Upper lobe of left lung (tissue), 6 donors: ENCODE results near the gene HERPUD2. TPM values are rescaled to one million over a fixed set of nuclear protein-coding genes. Genes with fewer than 3 reads are reported as not detected.

Experiments
- ATAC-seq, 2 donors: fragments of 200-7000 bp; cut with Tn5 transposase; one replicate each; pipeline ENCODE4 v1.9.1; 2022; ENCODE audit warnings: mild to moderate bottlenecking in 2 of 2, moderate library complexity in 2 of 2; ENCODE audit not compliant: low FRiP score in 2 of 2
- DNase-seq, 2 donors: peaks; one replicate each; pipeline ENCODE4 v3.0.0-alpha.2; 2019 to 2020
- H3K27ac ChIP-seq, 4 donors: fragments of 200-600 bp; sonication (generic); one replicate each; pipeline ENCODE4 v1.5.1; 2016 to 2019
- H3K27me3 ChIP-seq, 4 donors: fragments of 200-600 bp; sonication (generic); one replicate each; pipeline ENCODE4 v1.5.1; 2017 to 2019
- H3K36me3 ChIP-seq, 4 donors: fragments of 200-600 bp; sonication (generic); one replicate each; pipeline ENCODE4 v1.5.1; 2016 to 2019
- H3K4me1 ChIP-seq, 4 donors: fragments of 200-600 bp; sonication (generic); one replicate each; pipeline ENCODE4 v1.5.1; 2018 to 2019
- H3K4me3 ChIP-seq, 4 donors: fragments of 200-600 bp; sonication (generic); one replicate each; pipeline ENCODE4 v1.5.1; 2017 to 2019; ENCODE audit warnings: mild to moderate bottlenecking in 2 of 4, moderate library complexity in 1 of 4
- H3K9me3 ChIP-seq, 4 donors: fragments of 200-600 bp; sonication (generic); one replicate each; pipeline ENCODE4 v1.5.1; 2018 to 2019
- CTCF ChIP-seq, 6 experiments: fragments of 450-650 bp in 4 of 6; fragments of 200-600 bp in 2 of 6; sonication (generic) in 2 of 6; IDR thresholded peaks; one replicate each; pipeline ENCODE4 v1.5.1; 2016 to 2019; ENCODE audit warnings: antibody characterized with exemption in 6 of 6
- EP300 ChIP-seq, 4 donors: sonication (generic); formaldehyde crosslinking; IDR thresholded peaks; one replicate each; pipeline ENCODE4 v1.5.1; 2017; ENCODE audit warnings: antibody characterized with exemption in 4 of 4, control low read depth in 2 of 4
- POLR2A ChIP-seq, 4 donors: fragments of 450-650 bp; IDR thresholded peaks; one replicate each; pipeline ENCODE4 v1.5.1; 2016 to 2017; ENCODE audit warnings: antibody characterized with exemption in 4 of 4, mild to moderate bottlenecking in 2 of 4
- POLR2AphosphoS5 ChIP-seq, 2 donors: sonication (generic); formaldehyde crosslinking; IDR thresholded peaks; one replicate each; pipeline ENCODE4 v1.5.1; 2017; ENCODE audit warnings: antibody characterized with exemption in 2 of 2
- WGBS, 2 donors: methylation state at CpG; one replicate each; pipeline ENCODE4 v1.1.5; 2017 to 2018; 5-methylcytosine and 5-hydroxymethylcytosine counted together
- total RNA-seq, 6 donors: library from RNA; depleted of rRNA in 4 of 6; stranded (reverse); fragments of >200 nt in 4 of 6; gene quantifications; one replicate each; pipeline versions ENCODE4 v1.1.0 to v1.2.1, GENCODE V29; 2016 to 2021
- donor health status: DM: no; HTN: no; CAD: no; lungs with moderate emphysema.
- donor health status: DM: no; HTN: yes; CAD: no; lungs with severe emphysema.

Gene HERPUD2
- total RNA-seq, 6 donors from 2014 or later: 29.6 to 63.9 (median 42.2) TPM

- Histone ChIP-seq H3K4me3 (peak overlapping the region in 2 of 4 donors; percentile 5 to 9), H3K27ac (peak overlapping the region in 2 of 4 donors; percentile 42 to 55), H3K27me3 (no peaks in the 10 kb centered on the region), H3K4me1 (peaks cover 0 to 6% (median 3%) of the 10 kb centered on the region in 4 donors), H3K9me3 (no peaks in the 10 kb centered on the region), H3K36me3 (no peaks in the 10 kb centered on the region)
- ATAC-seq: no peak
- TF ChIP-seq POLR2AphosphoS5 (IDR thresholded peaks at IDR 0.05): no peak
- no peak for TF ChIP-seq EP300 (IDR thresholded peaks at IDR 0.05)
- WGBS, 2 donors: 13 to 60% methylated on average over 1 of the region's 1 CpG
- DNase-seq: no peak
These were observed 22.1 kb upstream of the HERPUD2 start for GRCh38 chr7:35717013-35717412.

- H3K4me3 ChIP-seq: peak overlapping the region in 2 of 4 donors; percentile 5 to 9
- no peaks in the 10 kb centered on the region for H3K27me3 ChIP-seq
- TF ChIP-seq EP300 (IDR thresholded peaks at IDR 0.05): no peak
- ATAC-seq (no peak), DNase-seq (peak in 1 of 2 donors; percentile 47)
- H3K4me1 ChIP-seq: peaks cover 0 to 6% (median 3%) of the 10 kb centered on the region in 4 donors
- 35 to 51% methylated on average over 5 of the region's 5 CpGs for WGBS, 2 donors
- no peaks in the 10 kb centered on the region for H3K9me3 ChIP-seq
- peak overlapping the region in 2 of 4 donors; percentile 42 to 55 for H3K27ac ChIP-seq
- no peaks in the 10 kb centered on the region for H3K36me3 ChIP-seq
These were observed 21.3 kb upstream of the HERPUD2 start for GRCh38 chr7:35716038-35716803.

GRCh38 chr7:35714862-35715261, 19.9 kb upstream of the HERPUD2 start:
- no peak overlapping the region for H3K27ac ChIP-seq
- 89 to 97% methylated on average over 1 of the region's 1 CpG for WGBS, 2 donors
- DNase-seq: no peak
- no peak for ATAC-seq
- no peak overlapping the region for H3K4me3 ChIP-seq
- peaks cover under 1 to 8% (median 3%) of the 10 kb centered on the region in 4 donors for H3K4me1 ChIP-seq
- no peaks in the 10 kb centered on the region for H3K27me3 ChIP-seq
- H3K36me3 ChIP-seq: no peaks in the 10 kb centered on the region
- no peaks in the 10 kb centered on the region for H3K9me3 ChIP-seq
- no peak for TF ChIP-seq CTCF (IDR thresholded peaks at IDR 0.05)
- TF ChIP-seq EP300 (IDR thresholded peaks at IDR 0.05): no peak
- no peak for TF ChIP-seq POLR2A (IDR thresholded peaks at IDR 0.05)
- no peak for TF ChIP-seq POLR2AphosphoS5 (IDR thresholded peaks at IDR 0.05)

- Histone ChIP-seq H3K27ac (no peak overlapping the region), H3K36me3 (no peaks in the 10 kb centered on the region), H3K27me3 (no peaks in the 10 kb centered on the region), H3K9me3 (no peaks in the 10 kb centered on the region), H3K4me1 (peaks cover 4 to 13% (median 6%) of the 10 kb centered on the region in 4 donors), H3K4me3 (no peak overlapping the region)
- TF ChIP-seq POLR2AphosphoS5 (IDR thresholded peaks at IDR 0.05) (no peak), EP300 (IDR thresholded peaks at IDR 0.05) (no peak), CTCF (IDR thresholded peaks at IDR 0.05) (no peak), POLR2A (IDR thresholded peaks at IDR 0.05) (no peak)
- ATAC-seq (no peak), DNase-seq (no peak)
- WGBS, 2 donors: 92 to 100% methylated on average over 1 of the region's 1 CpG
These were observed 19.5 kb upstream of the HERPUD2 start for GRCh38 chr7:35714407-35714806.

- 98 to 99% methylated on average over 7 of the region's 7 CpGs for WGBS, 2 donors
- H3K36me3 ChIP-seq: no peaks in the 10 kb centered on the region
- no peak for TF ChIP-seq EP300 (IDR thresholded peaks at IDR 0.05)
- no peak for TF ChIP-seq POLR2A (IDR thresholded peaks at IDR 0.05)
- no peak for TF ChIP-seq CTCF (IDR thresholded peaks at IDR 0.05)
- no peak for TF ChIP-seq POLR2AphosphoS5 (IDR thresholded peaks at IDR 0.05)
- H3K27ac ChIP-seq: no peak overlapping the region
- ATAC-seq (no peak), DNase-seq (no peak)
- no peaks in the 10 kb centered on the region for H3K27me3 ChIP-seq
- peaks cover 4 to 15% (median 7%) of the 10 kb centered on the region in 4 donors for H3K4me1 ChIP-seq
- no peak overlapping the region for H3K4me3 ChIP-seq
- H3K9me3 ChIP-seq: no peaks in the 10 kb centered on the region
These were observed 17.8 kb upstream of the HERPUD2 start for GRCh38 chr7:35712563-35713226.
